WTC11 (cell line): ENCODE results near the gene ANK2. TPM values are rescaled to one million over a fixed set of nuclear protein-coding genes. Genes with fewer than 3 reads are reported as not detected.

ENCODE experiments used
- ATAC-seq: fragments of 200-7000 bp; cut with Tn5 transposase; 2 replicates; pipeline ENCODE4 v1.10.0; 2021; ENCODE audit warnings: mild to moderate bottlenecking, moderate library complexity
- CTCF ChIA-PET: fragments of 300-600 bp; sonication (Branson Sonifier 250); formaldehyde crosslinking; loops from one replicate; lab custom pipeline; 2021; ENCODE audit warnings: antibody characterized with exemption; lab: Charles Lee
- POLR2A ChIA-PET: fragments of 350-600 bp; sonication (Branson Sonifier 250); formaldehyde crosslinking; loops from one replicate; lab custom pipeline; 2021; ENCODE audit warnings: antibody characterized with exemption; lab: Charles Lee
- DNase-seq: peaks from one replicate; pipeline ENCODE4 v3.0.0; 2021; ENCODE audit warnings: low spot score
- H3K27ac Mint-ChIP-seq: 2 replicates; pipeline ENCODE4 v1.8.0; 2021; ENCODE audit warnings: mixed read lengths
- H3K27me3 Mint-ChIP-seq: 2 replicates; pipeline ENCODE4 v1.8.0; 2021; ENCODE audit warnings: low read depth, mild to moderate bottlenecking, moderate library complexity, mixed read lengths
- H3K36me3 Mint-ChIP-seq: 2 replicates; pipeline ENCODE4 v1.8.0; 2021; ENCODE audit warnings: mixed read lengths
- H3K4me1 Mint-ChIP-seq: 2 replicates; pipeline ENCODE4 v1.8.0; 2022; ENCODE audit warnings: mixed read lengths
- H3K4me3 Mint-ChIP-seq: 2 replicates; pipeline ENCODE4 v1.8.0; 2021; ENCODE audit warnings: mild to moderate bottlenecking, moderate library complexity, mixed read lengths
- H3K9me3 Mint-ChIP-seq: 2 replicates; pipeline ENCODE4 v1.8.0; 2021; ENCODE audit warnings: mixed read lengths
- ATF3 ChIP-seq: sonication (generic); formaldehyde crosslinking; conservative IDR thresholded peaks from 2 replicates; pipeline ENCODE4 v1.8.1; 2022; ENCODE audit warnings: mild to moderate bottlenecking, missing genetic modification reagents
- CREB1 ChIP-seq: sonication (generic); formaldehyde crosslinking; IDR thresholded peaks from 2 replicates; pipeline ENCODE4 v1.8.0; 2023; ENCODE audit warnings: mild to moderate bottlenecking, missing genetic modification reagents
- FOXJ3 ChIP-seq: sonication (generic); formaldehyde crosslinking; IDR thresholded peaks from 2 replicates; pipeline ENCODE4 v1.9.0; 2021; ENCODE audit warnings: missing genetic modification reagents, mild to moderate bottlenecking, borderline replicate concordance
- FOXK1 ChIP-seq: sonication (generic); formaldehyde crosslinking; IDR thresholded peaks from 2 replicates; pipeline ENCODE4 v1.8.0; 2022; ENCODE audit warnings: mild to moderate bottlenecking, moderate library complexity, missing genetic modification reagents
- HMGA2 ChIP-seq: fragments of 250-450 bp; sonication (Bioruptor Pico); IDR thresholded peaks from 2 replicates; pipeline ENCODE4 v1.4.0; 2021; ENCODE audit warnings: mild to moderate bottlenecking, moderate library complexity
- IRF2 ChIP-seq: sonication (generic); formaldehyde crosslinking; IDR thresholded peaks from 2 replicates; pipeline ENCODE4 v1.8.0; 2022; ENCODE audit warnings: low read depth, missing genetic modification reagents, borderline replicate concordance
- MXD4 ChIP-seq: fragments of 250-450 bp; sonication (Bioruptor Pico); IDR thresholded peaks from 2 replicates; pipeline ENCODE4 v1.8.0; 2021; ENCODE audit warnings: mild to moderate bottlenecking, moderate library complexity, borderline replicate concordance
- NFYB ChIP-seq: sonication (generic); formaldehyde crosslinking; conservative IDR thresholded peaks from 2 replicates; pipeline ENCODE4 v1.8.0; 2022; ENCODE audit warnings: low read depth, missing genetic modification reagents
- NR2C2 ChIP-seq: sonication (generic); formaldehyde crosslinking; IDR thresholded peaks from 2 replicates; pipeline ENCODE4 v1.8.0; 2022; ENCODE audit warnings: mild to moderate bottlenecking, missing genetic modification reagents
- PRDM15 ChIP-seq: sonication (generic); formaldehyde crosslinking; IDR thresholded peaks from 2 replicates; pipeline ENCODE4 v1.8.0; 2022; ENCODE audit warnings: missing genetic modification reagents
- SMAD3 ChIP-seq: sonication (generic); formaldehyde crosslinking; IDR thresholded peaks from 2 replicates; pipeline ENCODE4 v1.8.0; 2022; ENCODE audit warnings: missing genetic modification reagents, mild to moderate bottlenecking, borderline replicate concordance
- SP1 ChIP-seq: sonication (generic); formaldehyde crosslinking; conservative IDR thresholded peaks from 2 replicates; pipeline ENCODE4 v1.8.1; 2022; ENCODE audit warnings: missing genetic modification reagents
- TEAD1 ChIP-seq: sonication (generic); formaldehyde crosslinking; IDR thresholded peaks from 2 replicates; pipeline ENCODE4 v1.8.0; 2022; ENCODE audit warnings: mild to moderate bottlenecking, missing genetic modification reagents
- USF1 ChIP-seq: sonication (generic); formaldehyde crosslinking; IDR thresholded peaks from 2 replicates; pipeline ENCODE4 v1.8.0; 2022; ENCODE audit warnings: mild to moderate bottlenecking, missing genetic modification reagents
- ZBTB21 ChIP-seq: sonication (generic); formaldehyde crosslinking; IDR thresholded peaks from 2 replicates; pipeline ENCODE4 v1.8.1; 2023; ENCODE audit warnings: mild to moderate bottlenecking, missing genetic modification reagents, borderline replicate concordance
- ZNF121 ChIP-seq: sonication (generic); formaldehyde crosslinking; IDR thresholded peaks from 2 replicates; pipeline ENCODE4 v1.8.0; 2023; ENCODE audit warnings: missing genetic modification reagents
- ZNF263 ChIP-seq: sonication (generic); formaldehyde crosslinking; IDR thresholded peaks from 2 replicates; pipeline ENCODE4 v1.8.1; 2022; ENCODE audit warnings: low read depth, mild to moderate bottlenecking, moderate library complexity, missing genetic modification reagents
- ZNF416 ChIP-seq: fragments of 250-450 bp; sonication (Bioruptor Pico); IDR thresholded peaks from 2 replicates; pipeline ENCODE4 v1.9.0; 2021; ENCODE audit warnings: mild to moderate bottlenecking, inconsistent platforms
- ZNF423 ChIP-seq: fragments of 250-450 bp; sonication (Bioruptor Pico); IDR thresholded peaks from 2 replicates; pipeline ENCODE4 v2.1.2; 2022; ENCODE audit warnings: mild to moderate bottlenecking, moderate library complexity
- total RNA-seq: library from RNA; stranded (reverse); gene quantifications from 3 replicates; pipeline ENCODE4 v1.2.3, GENCODE V29; 2021
- TF ChIP-seq, protein P1 (sequence below): fragments of 250-450 bp; sonication (Bioruptor Pico); IDR thresholded peaks from 2 replicates; pipeline ENCODE4 v1.9.0; 2021; ENCODE audit warnings: mild to moderate bottlenecking
- TF ChIP-seq, protein P2 (sequence below): fragments of 250-450 bp; sonication (Bioruptor Pico); IDR thresholded peaks from 2 replicates; pipeline ENCODE4 v1.9.0; 2021; ENCODE audit warnings: moderate library complexity, mild to moderate bottlenecking, inconsistent platforms, borderline replicate concordance
- TF ChIP-seq, protein P3 (sequence below): sonication (generic); formaldehyde crosslinking; IDR thresholded peaks from 2 replicates; pipeline ENCODE4 v1.8.1; 2022; ENCODE audit warnings: missing genetic modification reagents, borderline replicate concordance
- TF ChIP-seq, protein P4 (sequence below): sonication (generic); formaldehyde crosslinking; conservative IDR thresholded peaks from 2 replicates; pipeline ENCODE4 v1.8.1; 2023; ENCODE audit warnings: mild to moderate bottlenecking, low read depth, missing genetic modification reagents, moderate library complexity
- TF ChIP-seq, protein P5 (sequence below): fragments of 250-450 bp; sonication (Bioruptor Pico); IDR thresholded peaks from 2 replicates; pipeline ENCODE4 v1.9.0; 2021; ENCODE audit warnings: mild to moderate bottlenecking

The ANK2 gene
- total RNA-seq, 1 experiment from 2014 or later, result 27.9 TPM

DNA sequence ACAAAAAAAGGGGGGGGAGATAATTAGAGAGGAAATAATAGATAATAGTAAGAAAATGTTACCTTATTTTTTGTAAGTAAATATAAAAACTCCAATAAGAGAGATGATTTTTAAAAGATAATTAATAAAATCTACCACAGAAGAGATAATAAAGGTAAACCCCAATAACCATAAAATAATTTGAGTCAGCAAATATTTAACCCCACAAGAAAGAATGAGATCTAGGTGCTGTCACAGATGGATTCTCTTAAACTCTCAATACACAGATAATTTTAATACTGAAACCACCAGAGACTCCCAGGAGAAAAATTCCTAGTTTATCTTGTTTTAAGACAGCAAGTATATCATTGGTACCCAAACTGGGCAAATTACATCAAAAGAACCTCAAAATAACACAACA is 341.4 kb downstream of the ANK2 start (continued):
- TF ChIP-seq PRDM15 (CRISPR knock-in tag) (no peak), USF1 (CRISPR knock-in tag) (no peak), FOXK1 (CRISPR knock-in tag) (no peak), ATF3 (CRISPR knock-in tag) (no peak), ZNF416 (CRISPR knock-in tag) (no peak), ZNF423 (CRISPR knock-in tag) (no peak), ZBTB21 (CRISPR knock-in tag) (no peak), SMAD3 (CRISPR knock-in tag) (no peak)
- TF ChIP-seq, protein P1, sequence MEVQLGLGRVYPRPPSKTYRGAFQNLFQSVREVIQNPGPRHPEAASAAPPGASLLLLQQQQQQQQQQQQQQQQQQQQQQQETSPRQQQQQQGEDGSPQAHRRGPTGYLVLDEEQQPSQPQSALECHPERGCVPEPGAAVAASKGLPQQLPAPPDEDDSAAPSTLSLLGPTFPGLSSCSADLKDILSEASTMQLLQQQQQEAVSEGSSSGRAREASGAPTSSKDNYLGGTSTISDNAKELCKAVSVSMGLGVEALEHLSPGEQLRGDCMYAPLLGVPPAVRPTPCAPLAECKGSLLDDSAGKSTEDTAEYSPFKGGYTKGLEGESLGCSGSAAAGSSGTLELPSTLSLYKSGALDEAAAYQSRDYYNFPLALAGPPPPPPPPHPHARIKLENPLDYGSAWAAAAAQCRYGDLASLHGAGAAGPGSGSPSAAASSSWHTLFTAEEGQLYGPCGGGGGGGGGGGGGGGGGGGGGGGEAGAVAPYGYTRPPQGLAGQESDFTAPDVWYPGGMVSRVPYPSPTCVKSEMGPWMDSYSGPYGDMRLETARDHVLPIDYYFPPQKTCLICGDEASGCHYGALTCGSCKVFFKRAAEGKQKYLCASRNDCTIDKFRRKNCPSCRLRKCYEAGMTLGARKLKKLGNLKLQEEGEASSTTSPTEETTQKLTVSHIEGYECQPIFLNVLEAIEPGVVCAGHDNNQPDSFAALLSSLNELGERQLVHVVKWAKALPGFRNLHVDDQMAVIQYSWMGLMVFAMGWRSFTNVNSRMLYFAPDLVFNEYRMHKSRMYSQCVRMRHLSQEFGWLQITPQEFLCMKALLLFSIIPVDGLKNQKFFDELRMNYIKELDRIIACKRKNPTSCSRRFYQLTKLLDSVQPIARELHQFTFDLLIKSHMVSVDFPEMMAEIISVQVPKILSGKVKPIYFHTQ (CRISPR knock-in tag), result no peak
- TF ChIP-seq, protein P2, sequence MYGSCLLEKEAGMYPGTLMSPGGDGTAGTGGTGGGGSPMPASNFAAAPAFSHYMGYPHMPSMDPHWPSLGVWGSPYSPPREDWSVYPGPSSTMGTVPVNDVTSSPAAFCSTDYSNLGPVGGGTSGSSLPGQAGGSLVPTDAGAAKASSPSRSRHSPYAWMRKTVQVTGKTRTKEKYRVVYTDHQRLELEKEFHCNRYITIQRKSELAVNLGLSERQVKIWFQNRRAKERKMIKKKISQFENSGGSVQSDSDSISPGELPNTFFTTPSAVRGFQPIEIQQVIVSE (CRISPR knock-in tag), result no peak
- TF ChIP-seq, all 79 proteins: peak for 0

- no peak overlapping the region for H3K27ac Mint-ChIP-seq
- H3K27me3 Mint-ChIP-seq, result no peaks in the 10 kb centered on the region
- DNase-seq (no peak), ATAC-seq (no peak)
- peaks cover 14% of the 10 kb centered on the region for H3K4me1 Mint-ChIP-seq
- CTCF ChIA-PET, result interaction anchor here (0.7 to 2.4 kb wide), 13 partner anchors 12 to 984 kb away, joined by 3 to 14 read pairs (median 4); no protein-coding TSS in a partner anchor
- H3K9me3 Mint-ChIP-seq, result peaks cover 14% of the 10 kb centered on the region
- POLR2A ChIA-PET, result no interaction called here
- peaks cover 9% of the 10 kb centered on the region for H3K36me3 Mint-ChIP-seq
- H3K4me3 Mint-ChIP-seq, result no peak overlapping the region
- no peak for TF ChIP-seq CREB1 (CRISPR knock-in tag)
- TF ChIP-seq NFYB (CRISPR knock-in tag), result no peak
- TF ChIP-seq, protein P3, sequence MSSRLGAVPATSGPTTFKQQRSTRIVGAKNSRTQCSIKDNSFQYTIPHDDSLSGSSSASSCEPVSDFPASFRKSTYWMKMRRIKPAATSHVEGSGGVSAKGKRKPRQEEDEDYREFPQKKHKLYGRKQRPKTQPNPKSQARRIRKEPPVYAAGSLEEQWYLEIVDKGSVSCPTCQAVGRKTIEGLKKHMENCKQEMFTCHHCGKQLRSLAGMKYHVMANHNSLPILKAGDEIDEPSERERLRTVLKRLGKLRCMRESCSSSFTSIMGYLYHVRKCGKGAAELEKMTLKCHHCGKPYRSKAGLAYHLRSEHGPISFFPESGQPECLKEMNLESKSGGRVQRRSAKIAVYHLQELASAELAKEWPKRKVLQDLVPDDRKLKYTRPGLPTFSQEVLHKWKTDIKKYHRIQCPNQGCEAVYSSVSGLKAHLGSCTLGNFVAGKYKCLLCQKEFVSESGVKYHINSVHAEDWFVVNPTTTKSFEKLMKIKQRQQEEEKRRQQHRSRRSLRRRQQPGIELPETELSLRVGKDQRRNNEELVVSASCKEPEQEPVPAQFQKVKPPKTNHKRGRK (CRISPR knock-in tag), result no peak
- TF ChIP-seq NR2C2 (CRISPR knock-in tag), result no peak
- TF ChIP-seq, protein P4, sequence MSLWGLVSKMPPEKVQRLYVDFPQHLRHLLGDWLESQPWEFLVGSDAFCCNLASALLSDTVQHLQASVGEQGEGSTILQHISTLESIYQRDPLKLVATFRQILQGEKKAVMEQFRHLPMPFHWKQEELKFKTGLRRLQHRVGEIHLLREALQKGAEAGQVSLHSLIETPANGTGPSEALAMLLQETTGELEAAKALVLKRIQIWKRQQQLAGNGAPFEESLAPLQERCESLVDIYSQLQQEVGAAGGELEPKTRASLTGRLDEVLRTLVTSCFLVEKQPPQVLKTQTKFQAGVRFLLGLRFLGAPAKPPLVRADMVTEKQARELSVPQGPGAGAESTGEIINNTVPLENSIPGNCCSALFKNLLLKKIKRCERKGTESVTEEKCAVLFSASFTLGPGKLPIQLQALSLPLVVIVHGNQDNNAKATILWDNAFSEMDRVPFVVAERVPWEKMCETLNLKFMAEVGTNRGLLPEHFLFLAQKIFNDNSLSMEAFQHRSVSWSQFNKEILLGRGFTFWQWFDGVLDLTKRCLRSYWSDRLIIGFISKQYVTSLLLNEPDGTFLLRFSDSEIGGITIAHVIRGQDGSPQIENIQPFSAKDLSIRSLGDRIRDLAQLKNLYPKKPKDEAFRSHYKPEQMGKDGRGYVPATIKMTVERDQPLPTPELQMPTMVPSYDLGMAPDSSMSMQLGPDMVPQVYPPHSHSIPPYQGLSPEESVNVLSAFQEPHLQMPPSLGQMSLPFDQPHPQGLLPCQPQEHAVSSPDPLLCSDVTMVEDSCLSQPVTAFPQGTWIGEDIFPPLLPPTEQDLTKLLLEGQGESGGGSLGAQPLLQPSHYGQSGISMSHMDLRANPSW (CRISPR knock-in tag), result no peak
- no peak for TF ChIP-seq SP1 (CRISPR knock-in tag)
- TF ChIP-seq IRF2 (CRISPR knock-in tag), result no peak
- TF ChIP-seq ZNF121, result no peak
- TF ChIP-seq FOXJ3 (CRISPR knock-in tag), result no peak
- TF ChIP-seq TEAD1, result no peak
- TF ChIP-seq MXD4 (CRISPR knock-in tag), result no peak
- no peak for TF ChIP-seq ZNF423 (CRISPR knock-in tag)
- TF ChIP-seq HMGA2 (CRISPR knock-in tag), result no peak
- TF ChIP-seq ZNF416 (CRISPR knock-in tag), result no peak
- no peak for TF ChIP-seq ZNF263
- TF ChIP-seq, protein P5, sequence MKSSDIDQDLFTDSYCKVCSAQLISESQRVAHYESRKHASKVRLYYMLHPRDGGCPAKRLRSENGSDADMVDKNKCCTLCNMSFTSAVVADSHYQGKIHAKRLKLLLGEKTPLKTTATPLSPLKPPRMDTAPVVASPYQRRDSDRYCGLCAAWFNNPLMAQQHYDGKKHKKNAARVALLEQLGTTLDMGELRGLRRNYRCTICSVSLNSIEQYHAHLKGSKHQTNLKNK (CRISPR knock-in tag), result no peak
Observed at GRCh38 chr4:113394108-113394729, 344.8 kb downstream of the ANK2 start.
